Ramos (cell line): ENCODE results near the gene SH3RF3.

Experiments
- in situ Hi-C: fragments of 300-500 bp; cut with MboI; formaldehyde crosslinking; loops from one replicate; pipeline ENCODE4 v1.14.3; 2022; ENCODE audit warnings: low sequenced_read_pairs; ENCODE audit not compliant: unreplicated experiment

Gene SH3RF3

GRCh38 chr2:109493176-109493935, 364.4 kb downstream of the SH3RF3 start:
- in situ Hi-C loops, result no loop called here

- in situ Hi-C loops, result no loop called here
Observed at GRCh38 chr2:109494351-109494750, 365.3 kb downstream of the SH3RF3 start.

GRCh38 chr2:109497463-109497862, 368.5 kb downstream of the SH3RF3 start:
- in situ Hi-C loops, result no loop called here

GRCh38 chr2:109497911-109498870, 369.2 kb downstream of the SH3RF3 start:
- in situ Hi-C loops, result no loop called here

- in situ Hi-C loops, result no loop called here
Observed at GRCh38 chr2:109498906-109499305, 369.9 kb downstream of the SH3RF3 start.

GRCh38 chr2:109499566-109499965, 370.6 kb downstream of the SH3RF3 start:
- in situ Hi-C loops, result no loop called here

- in situ Hi-C loops, result loop anchor here (25.0 kb wide), 1 partner anchor 814 kb away; no protein-coding TSS in a partner anchor
Observed at GRCh38 chr2:109500910-109501309, 371.9 kb downstream of the SH3RF3 start.

- in situ Hi-C loops, result loop anchor here (25.0 kb wide), 1 partner anchor 814 kb away; no protein-coding TSS in a partner anchor
Observed at GRCh38 chr2:109501461-109501860, 372.5 kb downstream of the SH3RF3 start.

GRCh38 chr2:109503191-109503590, 374.2 kb downstream of the SH3RF3 start:
- in situ Hi-C loops, result loop anchor here (25.0 kb wide), 1 partner anchor 816 kb away; no protein-coding TSS in a partner anchor

GRCh38 chr2:109507217-109507616, 378.2 kb downstream of the SH3RF3 start:
- in situ Hi-C loops, result loop anchor here (25.0 kb wide), 1 partner anchor 820 kb away; no protein-coding TSS in a partner anchor

- in situ Hi-C loops, result loop anchor here (25.0 kb wide), 1 partner anchor 821 kb away; no protein-coding TSS in a partner anchor
Observed at GRCh38 chr2:109507828-109508227, 378.8 kb downstream of the SH3RF3 start.

GRCh38 chr2:109508556-109508955, 379.6 kb downstream of the SH3RF3 start:
- in situ Hi-C loops, result loop anchor here (25.0 kb wide), 1 partner anchor 821 kb away; no protein-coding TSS in a partner anchor

GRCh38 chr2:109510136-109511028, 381.4 kb downstream of the SH3RF3 start:
- in situ Hi-C loops, result loop anchor here (25.0 kb wide), 1 partner anchor 823 kb away; no protein-coding TSS in a partner anchor

GRCh38 chr2:109511168-109511567, 382.2 kb downstream of the SH3RF3 start:
- in situ Hi-C loops, result loop anchor here (25.0 kb wide), 1 partner anchor 824 kb away; no protein-coding TSS in a partner anchor

GRCh38 chr2:109512076-109512475, 383.1 kb downstream of the SH3RF3 start:
- in situ Hi-C loops, result loop anchor here (25.0 kb wide), 1 partner anchor 825 kb away; no protein-coding TSS in a partner anchor

GRCh38 chr2:109513230-109513629, 384.2 kb downstream of the SH3RF3 start:
- in situ Hi-C loops, result loop anchor here (25.0 kb wide), 1 partner anchor 826 kb away; no protein-coding TSS in a partner anchor

- in situ Hi-C loops, result loop anchor here (25.0 kb wide), 1 partner anchor 827 kb away; no protein-coding TSS in a partner anchor
Observed at GRCh38 chr2:109513749-109514588, 385.0 kb downstream of the SH3RF3 start.

GRCh38 chr2:109514857-109515256, 385.9 kb downstream of the SH3RF3 start:
- in situ Hi-C loops, result loop anchor here (25.0 kb wide), 1 partner anchor 828 kb away; no protein-coding TSS in a partner anchor
